WI38 (cell line): ENCODE results near the gene LHPP.

ENCODE experiments used
- H3K4me3 ChIP-seq: 2 replicates; pipeline ENCODE4 v1.5.1; 2011; ENCODE audit warnings: low read depth, mild to moderate bottlenecking, control low read depth, low read length
- TF ChIP-seq, protein P1 (sequence below): IDR thresholded peaks from 2 replicates; pipeline ENCODE4 v1.5.1; 2012; ENCODE audit warnings: low read depth, mild to moderate bottlenecking, control low read depth, low read length

LHPP gene

DNA sequence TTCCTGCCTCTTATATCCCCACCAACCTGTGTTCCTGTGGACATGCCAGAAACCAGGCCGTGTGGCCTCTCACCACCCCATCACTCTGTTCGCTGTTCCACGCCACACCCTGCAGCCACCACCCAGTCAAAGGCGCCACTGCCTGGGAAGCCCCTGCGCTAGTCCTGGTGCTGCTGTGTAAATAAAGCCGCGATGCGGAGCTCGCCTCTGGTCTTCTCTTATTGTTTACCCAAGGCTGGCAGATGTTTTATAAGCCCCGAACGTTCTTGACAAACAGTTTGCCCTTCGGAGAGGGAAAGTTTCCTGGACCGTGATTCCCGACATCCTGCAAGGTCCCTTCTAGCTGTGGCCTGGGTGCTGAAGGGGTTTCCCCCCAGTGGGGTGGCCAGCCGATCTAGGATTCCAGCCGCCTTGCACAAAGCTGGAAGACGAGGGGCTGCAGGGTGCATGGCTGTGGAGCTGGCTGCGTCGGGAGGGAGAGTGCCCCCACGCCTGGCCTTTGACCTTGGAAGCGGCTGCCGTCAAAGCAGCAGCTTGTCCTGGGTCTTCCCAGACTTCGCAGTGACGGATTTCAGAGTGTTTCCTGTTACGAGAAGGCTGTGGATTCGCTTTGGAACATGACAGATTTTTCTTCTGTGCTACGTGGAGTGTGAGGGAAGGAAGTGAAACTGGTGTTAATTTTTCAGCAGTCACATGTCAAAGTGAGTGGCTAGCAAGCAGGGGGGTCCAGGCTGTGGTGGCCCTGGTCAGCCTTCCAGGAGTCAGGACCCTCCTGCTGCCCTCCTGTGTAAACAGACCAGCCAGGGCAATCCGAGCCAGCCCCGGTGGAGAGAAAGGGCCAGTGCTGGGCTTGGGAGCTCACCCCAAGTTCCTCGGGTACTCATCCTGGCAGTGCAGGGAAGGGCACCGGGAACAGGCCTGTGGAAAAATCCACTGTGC is 61.6 kb downstream of the LHPP start:
- H3K4me3 ChIP-seq: no peak overlapping the region
- TF ChIP-seq, protein P1, sequence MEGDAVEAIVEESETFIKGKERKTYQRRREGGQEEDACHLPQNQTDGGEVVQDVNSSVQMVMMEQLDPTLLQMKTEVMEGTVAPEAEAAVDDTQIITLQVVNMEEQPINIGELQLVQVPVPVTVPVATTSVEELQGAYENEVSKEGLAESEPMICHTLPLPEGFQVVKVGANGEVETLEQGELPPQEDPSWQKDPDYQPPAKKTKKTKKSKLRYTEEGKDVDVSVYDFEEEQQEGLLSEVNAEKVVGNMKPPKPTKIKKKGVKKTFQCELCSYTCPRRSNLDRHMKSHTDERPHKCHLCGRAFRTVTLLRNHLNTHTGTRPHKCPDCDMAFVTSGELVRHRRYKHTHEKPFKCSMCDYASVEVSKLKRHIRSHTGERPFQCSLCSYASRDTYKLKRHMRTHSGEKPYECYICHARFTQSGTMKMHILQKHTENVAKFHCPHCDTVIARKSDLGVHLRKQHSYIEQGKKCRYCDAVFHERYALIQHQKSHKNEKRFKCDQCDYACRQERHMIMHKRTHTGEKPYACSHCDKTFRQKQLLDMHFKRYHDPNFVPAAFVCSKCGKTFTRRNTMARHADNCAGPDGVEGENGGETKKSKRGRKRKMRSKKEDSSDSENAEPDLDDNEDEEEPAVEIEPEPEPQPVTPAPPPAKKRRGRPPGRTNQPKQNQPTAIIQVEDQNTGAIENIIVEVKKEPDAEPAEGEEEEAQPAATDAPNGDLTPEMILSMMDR: no peak

DNA sequence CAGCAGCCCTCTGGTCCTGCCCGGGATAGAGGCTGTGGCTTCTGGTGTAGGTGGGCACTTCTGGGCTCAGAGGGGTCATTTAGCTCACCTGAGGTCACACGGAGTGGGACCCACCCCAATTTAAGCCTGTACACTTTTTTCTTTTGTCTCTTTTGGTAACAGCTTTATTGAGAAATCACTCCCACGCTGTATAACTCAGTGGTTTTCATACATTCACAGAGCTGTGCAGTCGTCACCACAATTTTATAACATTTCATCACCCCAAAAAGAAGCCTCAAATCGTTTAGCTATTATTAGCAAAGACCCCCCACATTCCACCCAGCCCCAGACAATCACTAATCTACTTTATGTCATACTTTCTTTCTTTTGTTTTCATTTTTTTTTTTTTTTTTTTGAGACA is 62.3 kb downstream of the LHPP start:
- TF ChIP-seq, protein P1: no peak
- no peak overlapping the region for H3K4me3 ChIP-seq

DNA sequence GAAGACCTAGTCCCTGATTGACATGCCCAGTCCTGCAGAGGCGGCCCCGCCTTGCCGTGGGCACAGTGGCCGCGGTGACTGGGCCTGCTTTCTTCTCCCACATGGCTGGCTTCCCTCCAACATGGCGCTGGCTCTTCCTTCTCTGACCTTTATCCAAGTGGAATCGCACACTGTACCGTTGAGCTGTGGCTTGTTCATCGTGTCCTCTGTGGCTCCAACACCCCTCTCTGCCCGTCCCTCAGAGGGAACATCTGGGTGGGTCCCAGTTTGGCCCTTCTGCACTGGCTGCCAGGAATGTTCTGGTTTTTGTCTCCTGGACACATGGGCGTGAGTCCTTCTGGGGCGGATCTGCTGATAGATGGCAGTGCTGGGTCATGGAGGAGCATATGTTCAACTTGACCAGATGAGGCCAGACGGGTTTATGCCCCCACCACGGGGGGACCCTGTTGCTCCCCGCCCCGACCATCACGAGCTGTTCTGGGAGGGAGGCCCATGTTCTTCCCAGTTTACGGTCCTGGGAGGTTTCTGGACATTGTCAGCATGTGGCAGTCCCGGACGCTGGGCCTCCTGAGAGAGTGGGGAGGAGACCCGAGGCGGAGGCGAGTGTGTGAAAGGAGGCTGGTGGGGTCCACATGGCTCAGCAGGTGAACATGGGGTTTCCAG is 63.5 kb downstream of the LHPP start:
- no peak overlapping the region for H3K4me3 ChIP-seq
- TF ChIP-seq, protein P1: no peak

DNA sequence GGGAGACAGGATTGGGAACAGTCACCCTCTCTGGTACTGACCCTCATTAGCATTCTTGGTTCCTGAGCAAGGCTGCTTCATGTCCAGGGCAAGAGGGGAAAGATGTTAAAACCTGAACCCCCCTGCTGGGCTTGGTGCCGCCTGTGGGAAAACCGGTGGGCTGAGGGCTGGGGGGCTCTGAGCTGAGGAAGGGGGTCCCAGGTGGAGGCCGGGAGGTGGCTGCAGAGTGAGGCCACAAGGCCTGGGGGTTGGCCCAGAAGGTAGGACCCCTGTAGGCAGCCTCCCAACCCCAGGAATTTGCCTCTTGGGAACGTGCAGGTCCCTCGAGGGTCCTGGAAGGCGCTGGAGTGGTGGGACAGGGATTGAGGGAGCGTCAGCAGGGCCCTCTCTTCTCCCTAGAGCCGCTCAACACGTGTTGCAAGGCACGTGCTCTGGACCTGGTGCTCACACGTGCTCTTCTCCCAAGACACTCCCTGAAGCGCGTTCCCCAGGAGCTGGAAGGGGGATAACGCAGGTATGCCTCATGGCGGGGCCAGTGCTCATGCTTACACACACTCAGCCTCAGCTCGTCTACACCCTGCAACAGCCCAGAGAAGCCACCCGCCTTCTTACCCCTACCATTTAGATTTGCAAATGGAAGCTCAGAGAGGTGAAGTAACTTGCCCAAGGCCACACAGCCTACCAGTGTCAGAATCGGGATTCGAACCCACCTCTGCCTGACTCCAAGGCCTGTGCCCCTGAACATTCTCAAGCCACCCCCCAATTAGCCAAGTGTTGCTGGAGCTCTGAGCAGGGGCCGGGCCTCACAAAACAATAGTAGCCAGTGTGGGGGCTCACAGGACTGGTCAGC is 64.4 kb downstream of the LHPP start:
- TF ChIP-seq, protein P1: no peak
- no peak overlapping the region for H3K4me3 ChIP-seq

DNA sequence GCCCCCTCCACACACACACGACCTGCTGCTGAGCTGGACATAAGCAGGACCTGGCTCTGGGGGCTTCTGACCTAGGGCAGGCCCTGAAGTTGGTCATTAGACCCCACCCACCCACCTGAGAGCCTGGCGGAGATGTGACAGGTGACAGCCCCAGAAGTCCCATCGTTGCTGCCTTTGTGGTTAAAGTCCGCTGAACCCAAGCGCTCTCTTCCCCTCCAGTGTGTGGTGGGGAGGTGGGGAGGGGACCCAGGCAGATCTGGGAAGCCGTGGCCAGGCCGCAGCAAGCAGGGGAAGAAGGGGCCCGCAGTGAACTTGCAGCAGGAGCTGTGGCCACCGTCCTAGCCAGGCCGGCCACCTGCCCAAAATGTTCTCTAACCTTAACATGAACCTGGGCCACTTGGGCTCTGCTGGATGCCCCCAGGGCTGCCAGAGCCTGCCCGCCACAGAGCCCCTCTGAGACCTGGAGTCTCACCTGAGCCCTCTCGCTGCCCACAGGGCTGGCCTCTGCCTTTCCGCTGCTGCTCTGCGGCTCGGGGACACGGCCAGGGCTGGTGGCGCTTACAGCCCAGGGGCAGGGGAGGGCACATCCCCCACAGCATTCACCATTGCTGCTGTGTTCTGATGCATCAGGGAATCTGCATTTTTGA is 65.1 kb downstream of the LHPP start:
- no peak overlapping the region for H3K4me3 ChIP-seq
- TF ChIP-seq, protein P1: no peak

DNA sequence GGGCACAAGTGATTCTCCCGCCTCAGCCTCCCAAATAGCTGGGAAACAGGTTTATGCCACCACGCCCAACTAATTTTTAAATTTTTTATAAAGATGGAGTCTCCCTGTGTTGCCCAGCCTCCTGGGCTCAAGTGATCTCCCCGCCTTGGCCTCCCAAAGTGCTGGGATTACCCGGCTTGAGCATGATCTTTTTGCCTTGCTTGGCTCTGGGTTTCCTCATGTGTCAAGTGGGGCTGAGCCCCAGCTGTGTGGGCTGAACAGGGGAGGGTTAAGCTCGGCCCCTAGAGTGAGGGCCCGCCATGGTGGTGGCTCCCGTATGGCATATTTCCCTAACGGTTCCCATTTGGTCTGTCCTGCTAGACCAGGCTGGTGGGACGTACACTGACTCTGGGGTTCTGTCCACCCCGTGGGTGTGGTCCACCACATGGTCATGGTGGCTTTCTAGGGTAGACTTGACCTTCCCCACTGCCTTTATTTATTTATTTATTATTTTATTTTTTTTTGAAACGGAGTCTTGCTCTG is 66.3 kb downstream of the LHPP start:
- TF ChIP-seq, protein P1: no peak
- no peak overlapping the region for H3K4me3 ChIP-seq
